GM19468 (cell line): Measurements from ENCODE around the gene SOCS6.
"Not testable (repeated sequence)": the region's sequence is repeated elsewhere in the genome, so short reads cannot be mapped to it uniquely, and the experiment has no call there.

Experiments used
- ATAC-seq: cut with Tn5 transposase; IDR thresholded peaks from one replicate; pipeline ENCODE4 v1.9.1; 2021; ENCODE audit warnings: mild to moderate bottlenecking, moderate library complexity, moderate number of reproducible peaks; ENCODE audit not compliant: unreplicated experiment; ENCODE audit errors: extremely low read depth

SOCS6 gene

GRCh38 chr18:70288851-70289328 is at the start of gene SOCS6:
Gene SOCS6 (plus strand): TSS chr18:70289045. CDS start chr18:70324669, 35,624 bp downstream.
- ATAC-seq = peak; percentile 75

- no peak for ATAC-seq
Measured at GRCh38 chr18:70243131-70243929, 45.5 kb upstream of the SOCS6 start.

DNA sequence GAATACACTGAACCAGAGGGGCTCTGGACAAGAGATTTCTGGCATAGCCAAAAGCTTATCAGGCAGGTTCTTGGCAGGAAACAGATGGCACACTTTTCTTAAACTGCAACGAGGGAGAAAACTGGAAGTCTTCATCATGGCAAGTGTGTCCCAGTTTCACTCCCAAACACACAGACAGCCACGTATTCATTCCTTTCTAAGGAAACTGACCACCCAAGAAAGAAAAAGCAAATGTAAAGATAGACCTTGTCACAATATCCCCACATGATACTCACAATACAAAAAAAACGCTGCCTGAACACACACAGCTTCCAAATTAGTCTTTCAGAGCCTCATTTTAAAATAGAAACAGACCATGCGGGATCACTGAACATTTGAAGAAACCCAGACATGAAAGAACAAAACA is 42.8 kb upstream of the SOCS6 start:
- ATAC-seq = no peak

- ATAC-seq = no peak
Measured at GRCh38 chr18:70249118-70249517, 39.7 kb upstream of the SOCS6 start.

GRCh38 chr18:70249861-70250260 is 39.0 kb upstream of the SOCS6 start:
- ATAC-seq = not testable (repeated sequence)

DNA sequence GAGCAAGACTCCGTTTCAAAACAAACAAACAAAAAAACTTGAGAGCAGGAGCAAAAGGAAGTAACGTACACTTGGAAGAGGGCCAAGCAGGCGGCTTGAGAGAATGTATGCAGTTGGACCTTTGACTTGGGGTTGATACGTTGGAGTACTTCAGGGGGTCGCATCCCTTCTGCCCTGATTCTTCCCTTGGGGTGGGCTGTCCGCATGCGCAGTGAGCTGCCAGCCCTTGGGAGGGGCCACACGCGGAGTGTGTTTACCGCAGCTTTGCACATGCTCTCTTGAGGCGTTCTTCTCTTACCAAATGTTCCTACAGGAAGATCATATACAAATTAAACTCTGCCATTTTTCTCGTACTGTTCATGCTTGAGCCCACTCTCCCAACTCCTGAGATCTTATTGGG is 38.1 kb upstream of the SOCS6 start:
- no peak for ATAC-seq

DNA sequence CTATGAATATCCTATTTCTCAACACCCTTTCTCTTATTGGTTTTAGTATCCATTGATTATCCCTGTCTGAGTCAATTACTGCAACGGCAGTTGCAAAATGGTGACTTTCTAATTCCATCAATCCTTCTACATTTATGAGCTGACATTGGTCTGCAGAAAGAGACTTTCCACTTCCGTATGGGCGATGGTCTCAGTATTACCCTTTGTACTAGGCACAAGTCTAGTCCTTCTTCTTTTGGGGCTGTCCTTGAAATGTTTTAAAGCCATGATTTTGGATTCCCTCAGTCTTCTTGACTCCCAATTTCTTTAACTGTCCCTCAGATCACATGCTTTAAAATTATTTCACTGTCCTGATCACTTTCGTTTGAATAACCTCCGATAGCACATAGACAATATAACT is 32.7 kb upstream of the SOCS6 start:
- ATAC-seq = no peak

- no peak for ATAC-seq
Measured at GRCh38 chr18:70256994-70257393, 31.9 kb upstream of the SOCS6 start.

DNA sequence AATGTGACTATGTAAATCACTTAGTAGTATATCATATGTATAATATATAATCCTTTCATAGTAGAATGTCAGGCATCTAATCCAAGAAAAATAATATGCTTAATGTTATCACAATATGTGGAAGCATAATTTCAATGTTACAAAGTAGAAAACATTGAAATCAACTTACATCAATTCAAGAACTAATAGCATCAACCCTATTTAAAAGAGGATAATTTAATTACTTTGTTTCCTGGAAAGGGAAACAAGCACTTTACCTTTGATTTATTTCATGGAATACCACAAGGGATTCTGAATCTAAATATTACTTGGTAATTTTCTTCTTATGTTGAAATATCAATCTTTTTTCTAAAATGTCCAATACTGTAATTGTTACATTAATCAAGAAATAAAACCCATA is 30.6 kb upstream of the SOCS6 start:
- no peak for ATAC-seq

GRCh38 chr18:70260683-70261082 is 28.2 kb upstream of the SOCS6 start:
- no peak for ATAC-seq

- no peak for ATAC-seq
Measured at GRCh38 chr18:70261141-70261788, 27.6 kb upstream of the SOCS6 start.

DNA sequence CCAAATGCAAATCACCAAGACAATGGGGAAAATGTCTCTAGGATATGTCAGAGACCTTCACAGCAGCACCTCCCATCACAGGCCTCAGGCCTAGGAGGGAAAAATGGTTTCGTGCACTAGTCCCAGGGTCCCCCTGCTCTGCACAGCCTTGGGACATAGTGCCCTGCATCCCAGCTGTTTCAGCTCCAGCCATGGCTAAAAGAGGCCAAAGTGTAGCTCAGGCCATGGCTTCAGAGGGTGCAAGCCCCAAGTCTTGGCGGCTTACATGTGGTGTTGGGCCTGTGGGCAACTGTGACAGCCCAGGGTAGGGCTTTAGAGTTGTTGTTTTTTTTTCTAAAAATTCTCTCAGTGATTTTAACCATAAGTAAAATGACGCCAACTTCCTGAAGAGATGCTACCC is 25.5 kb upstream of the SOCS6 start:
- no peak for ATAC-seq

DNA sequence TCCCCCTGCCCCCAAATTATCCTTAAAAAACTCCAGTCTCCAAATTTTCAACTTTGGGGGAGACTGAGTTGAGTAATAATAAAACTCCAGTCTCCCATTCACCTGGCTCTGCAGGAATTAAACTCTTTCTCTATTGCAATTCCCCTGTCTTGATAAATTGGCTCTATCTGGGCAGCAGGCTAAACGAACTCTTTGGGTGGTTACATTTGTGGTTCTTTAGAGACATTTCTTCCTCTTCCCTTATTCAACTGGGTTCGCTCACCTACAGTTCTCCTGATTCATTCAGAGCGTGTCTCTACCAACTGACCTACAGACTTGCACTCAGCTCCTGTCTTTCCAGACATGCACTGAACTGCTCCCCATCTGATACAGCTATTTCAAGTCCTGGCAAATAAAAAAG is 17.1 kb upstream of the SOCS6 start:
- no peak for ATAC-seq

GRCh38 chr18:70273021-70273420 is 15.8 kb upstream of the SOCS6 start:
- no peak for ATAC-seq

GRCh38 chr18:70276416-70277191 is 12.2 kb upstream of the SOCS6 start:
- no peak for ATAC-seq

GRCh38 chr18:70279470-70279869 is 9.4 kb upstream of the SOCS6 start:
- no peak for ATAC-seq

DNA sequence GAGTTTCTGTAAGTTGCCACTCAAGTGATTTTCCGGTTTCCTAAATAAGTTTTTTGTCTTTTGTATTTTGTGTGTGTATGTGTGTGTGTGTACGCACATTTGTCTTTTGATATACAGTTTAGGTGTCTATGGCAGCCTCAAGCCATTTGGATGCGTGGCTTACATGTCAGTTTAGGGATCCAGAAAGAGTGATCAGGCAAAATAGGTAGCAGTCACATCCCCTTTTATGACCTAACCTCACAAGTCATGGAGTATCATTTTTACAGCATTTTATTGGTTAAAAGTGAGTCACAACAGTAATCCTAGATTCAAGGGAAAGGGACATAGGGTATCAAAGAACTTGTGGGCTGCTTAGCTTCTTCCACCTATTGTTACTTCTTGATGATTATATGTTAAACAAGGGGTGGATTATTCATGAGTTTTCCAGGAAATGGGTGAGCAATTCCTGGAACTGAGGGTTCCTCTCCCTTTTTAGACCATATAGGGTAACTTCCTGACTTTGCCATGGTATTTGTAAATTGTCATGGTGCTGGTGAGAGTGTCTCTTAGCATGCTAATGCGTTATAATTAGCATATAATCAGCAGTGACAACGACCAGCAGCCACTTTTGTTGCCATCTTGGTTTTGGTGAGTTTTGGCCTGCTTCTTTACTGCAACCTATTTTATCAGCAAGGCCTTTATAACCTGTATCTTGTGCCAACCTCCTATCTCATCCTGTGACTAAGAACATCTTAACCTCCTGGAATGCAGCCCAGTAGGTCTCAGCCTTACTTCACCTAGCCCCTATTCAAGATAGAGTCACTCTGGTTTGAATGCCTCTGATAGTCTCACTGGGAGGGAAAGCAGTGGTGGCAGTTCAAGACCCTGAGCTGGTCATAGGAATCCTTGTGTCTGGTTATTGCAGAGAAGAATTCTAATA is 8.6 kb upstream of the SOCS6 start:
- no peak for ATAC-seq

DNA sequence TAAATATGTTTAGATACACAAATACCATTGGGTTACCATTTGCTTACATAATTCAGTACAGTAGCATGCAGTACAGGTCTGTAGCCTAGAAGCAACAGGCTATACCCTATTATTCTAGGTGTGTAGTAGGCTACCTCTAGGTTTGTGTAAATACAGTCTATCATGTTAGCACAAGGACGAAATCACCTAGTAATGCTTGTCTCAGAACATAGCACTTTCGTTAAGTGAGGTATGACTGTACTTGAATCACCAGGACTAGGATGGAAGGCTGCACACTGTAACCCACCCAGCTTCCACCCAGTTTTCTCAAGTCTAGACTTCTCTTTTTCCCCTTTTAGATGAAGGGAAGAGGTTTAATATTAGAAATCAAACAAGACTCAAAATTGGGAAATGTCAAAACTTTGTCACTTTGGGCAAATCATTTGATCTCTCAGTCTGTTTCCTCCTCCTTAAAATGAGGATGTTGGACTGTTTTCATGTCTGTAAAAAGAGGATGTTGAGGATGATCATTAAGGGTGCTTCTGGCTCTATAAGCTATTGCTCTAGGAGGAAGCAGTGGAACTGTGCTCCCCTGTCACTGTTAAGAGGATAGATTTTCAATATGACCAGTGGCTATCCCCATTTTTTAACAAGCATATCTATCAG is 3.7 kb upstream of the SOCS6 start:
- no peak for ATAC-seq

DNA sequence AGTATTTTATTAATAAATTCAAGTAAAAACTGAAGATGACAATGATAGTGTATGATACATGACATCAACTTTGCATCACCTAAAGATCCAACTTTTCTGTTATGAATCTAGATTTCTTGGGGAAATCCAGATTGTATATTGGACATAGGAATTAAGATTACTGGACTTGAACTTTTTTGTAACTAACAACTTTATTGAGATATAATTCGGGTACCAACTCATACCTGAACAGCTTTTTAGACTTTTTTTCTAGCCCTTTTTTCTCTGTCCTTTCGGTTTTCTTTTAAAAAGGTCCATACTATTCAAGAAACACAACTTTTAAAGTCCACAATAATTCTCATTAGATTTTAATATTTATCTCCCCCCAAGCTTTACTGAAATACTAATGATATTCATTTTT is 1.1 kb upstream of the SOCS6 start:
- ATAC-seq = no peak
